Tibial nerve (tissue), 4 donors: ENCODE results near the gene CCDC174. TPM values are rescaled to one million over a fixed set of nuclear protein-coding genes. Genes with fewer than 3 reads are reported as not detected.

Source experiments
- DNase-seq, 2 donors: peaks; one replicate each; pipeline ENCODE4 v3.0.0-alpha.2; 2019; ENCODE audit warnings: low spot score in 2 of 2
- H3K27ac ChIP-seq, 4 donors: fragments of 200-600 bp; sonication (generic) in 3 of 4; one replicate each; pipeline ENCODE4 v1.5.1; 2017 to 2019; ENCODE audit warnings: mild to moderate bottlenecking in 1 of 4
- H3K27me3 ChIP-seq, 2 donors: fragments of 200-600 bp; sonication (generic) in 1 of 2; one replicate each; pipeline versions ENCODE4 v1.5.1 to v1.6.0; 2017 to 2019
- H3K36me3 ChIP-seq, 3 donors: fragments of 200-600 bp; sonication (generic); one replicate each; pipeline ENCODE4 v1.5.1; 2018 to 2019
- H3K4me1 ChIP-seq, 4 donors: fragments of 200-600 bp; sonication (generic) in 3 of 4; one replicate each; pipeline ENCODE4 v1.5.1; 2017 to 2019
- H3K4me3 ChIP-seq, 4 donors: fragments of 200-600 bp; sonication (generic) in 3 of 4; one replicate each; pipeline ENCODE4 v1.5.1; 2017 to 2019; ENCODE audit warnings: mild to moderate bottlenecking in 1 of 4, moderate library complexity in 1 of 4
- H3K9me3 ChIP-seq, 4 donors: fragments of 200-600 bp; sonication (generic) in 3 of 4; one replicate each; pipeline ENCODE4 v1.5.1; 2017 to 2019
- EP300 ChIP-seq, 2 donors: sonication (generic); formaldehyde crosslinking; IDR thresholded peaks; one replicate each; pipeline ENCODE4 v1.6.1; 2017; ENCODE audit warnings: antibody characterized with exemption in 2 of 2, mild to moderate bottlenecking in 1 of 2
- POLR2A ChIP-seq, 2 donors: fragments of 450-650 bp; IDR thresholded peaks; one replicate each; pipeline ENCODE4 v1.6.1; 2017; ENCODE audit warnings: antibody characterized with exemption in 2 of 2, mild to moderate bottlenecking in 2 of 2, moderate library complexity in 2 of 2
- WGBS, 2 donors: methylation state at CpG; one replicate each; pipeline ENCODE4 v1.1.5; 2018; 5-methylcytosine and 5-hydroxymethylcytosine counted together
- total RNA-seq, 4 donors: library from RNA; depleted of rRNA; stranded (reverse); fragments of >200 nt; gene quantifications; one replicate each; pipeline ENCODE4 v1.1.0, GENCODE V29; 2016
- TF ChIP-seq, protein P1 (sequence below), 5 experiments: fragments of 200-600 bp in 3 of 5; fragments of 450-650 bp in 2 of 5; sonication (generic) in 3 of 5; IDR thresholded peaks; one replicate each; pipeline ENCODE4 v1.5.1; 2016 to 2019; ENCODE audit warnings: antibody characterized with exemption in 5 of 5, mild to moderate bottlenecking in 3 of 5, moderate library complexity in 2 of 5

The CCDC174 gene
- total RNA-seq, 4 donors from 2014 or later, result 13.5 to 34.3 (median 27.1) TPM

DNA sequence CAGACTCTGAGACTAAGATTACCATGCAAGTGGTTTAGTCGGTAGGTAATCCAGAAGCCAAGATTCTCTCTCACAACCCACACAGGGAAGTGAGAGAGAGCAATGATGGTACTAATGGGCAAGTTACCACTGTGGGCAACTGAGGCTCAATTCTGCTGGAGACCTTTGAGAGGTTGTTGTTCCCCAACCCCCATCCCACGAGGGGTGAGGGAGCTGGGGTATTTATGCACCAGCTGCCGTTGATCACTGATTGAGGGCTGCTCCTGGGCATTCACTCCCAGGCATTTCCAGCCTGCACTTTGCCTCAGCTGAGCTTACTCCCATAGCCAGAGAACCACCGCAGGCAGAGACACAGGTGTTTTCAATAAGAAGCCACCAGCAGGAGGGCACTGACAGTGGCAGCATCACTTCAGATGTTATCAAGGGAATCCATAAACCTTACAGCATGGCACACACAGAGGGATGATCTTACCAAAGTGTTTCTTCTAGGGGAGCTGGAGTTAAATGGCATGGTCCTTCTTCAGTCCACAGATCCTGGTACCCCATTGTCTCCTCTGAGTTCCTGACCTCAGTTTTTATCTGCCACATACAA, 15.0 kb upstream of the CCDC174 start:
- Histone ChIP-seq H3K36me3 (no peaks in the 10 kb centered on the region), H3K27me3 (peaks cover 0 to 54% of the 10 kb centered on the region in 2 donors), H3K9me3 (no peaks in the 10 kb centered on the region), H3K27ac (no peak overlapping the region), H3K4me3 (no peak overlapping the region), H3K4me1 (no peaks in the 10 kb centered on the region)
- TF ChIP-seq, protein P1, sequence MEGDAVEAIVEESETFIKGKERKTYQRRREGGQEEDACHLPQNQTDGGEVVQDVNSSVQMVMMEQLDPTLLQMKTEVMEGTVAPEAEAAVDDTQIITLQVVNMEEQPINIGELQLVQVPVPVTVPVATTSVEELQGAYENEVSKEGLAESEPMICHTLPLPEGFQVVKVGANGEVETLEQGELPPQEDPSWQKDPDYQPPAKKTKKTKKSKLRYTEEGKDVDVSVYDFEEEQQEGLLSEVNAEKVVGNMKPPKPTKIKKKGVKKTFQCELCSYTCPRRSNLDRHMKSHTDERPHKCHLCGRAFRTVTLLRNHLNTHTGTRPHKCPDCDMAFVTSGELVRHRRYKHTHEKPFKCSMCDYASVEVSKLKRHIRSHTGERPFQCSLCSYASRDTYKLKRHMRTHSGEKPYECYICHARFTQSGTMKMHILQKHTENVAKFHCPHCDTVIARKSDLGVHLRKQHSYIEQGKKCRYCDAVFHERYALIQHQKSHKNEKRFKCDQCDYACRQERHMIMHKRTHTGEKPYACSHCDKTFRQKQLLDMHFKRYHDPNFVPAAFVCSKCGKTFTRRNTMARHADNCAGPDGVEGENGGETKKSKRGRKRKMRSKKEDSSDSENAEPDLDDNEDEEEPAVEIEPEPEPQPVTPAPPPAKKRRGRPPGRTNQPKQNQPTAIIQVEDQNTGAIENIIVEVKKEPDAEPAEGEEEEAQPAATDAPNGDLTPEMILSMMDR (IDR thresholded peaks at IDR 0.05), result no peak
- TF ChIP-seq EP300 (IDR thresholded peaks at IDR 0.05), result no peak
- no peak for TF ChIP-seq POLR2A (IDR thresholded peaks at IDR 0.05)
- DNase-seq, result no peak
- WGBS, 2 donors, result 60 to 63% methylated on average over 4 of the region's 4 CpGs

DNA sequence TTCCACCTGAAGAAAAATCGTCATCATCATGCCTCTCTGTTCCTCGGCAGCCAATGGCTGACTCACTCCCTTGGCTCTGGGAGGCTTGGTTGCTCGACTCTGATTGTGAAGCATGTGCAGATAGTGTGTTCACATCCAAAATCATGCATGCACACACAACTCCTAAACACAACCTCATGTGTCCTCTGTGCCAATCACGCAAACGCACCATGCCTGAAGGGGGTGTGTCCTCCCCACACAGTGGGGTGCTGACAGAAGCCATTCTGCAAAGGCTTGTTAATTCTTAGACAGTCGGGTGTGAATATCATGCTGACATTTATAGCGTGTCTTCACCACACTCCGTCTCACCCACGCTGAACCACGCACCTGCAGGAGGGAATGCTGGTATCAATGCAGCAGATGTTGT, 11.4 kb upstream of the CCDC174 start:
- TF ChIP-seq POLR2A (IDR thresholded peaks at IDR 0.05) (no peak), EP300 (IDR thresholded peaks at IDR 0.05) (no peak)
- TF ChIP-seq, protein P1 (IDR thresholded peaks at IDR 0.05), result no peak

DNA sequence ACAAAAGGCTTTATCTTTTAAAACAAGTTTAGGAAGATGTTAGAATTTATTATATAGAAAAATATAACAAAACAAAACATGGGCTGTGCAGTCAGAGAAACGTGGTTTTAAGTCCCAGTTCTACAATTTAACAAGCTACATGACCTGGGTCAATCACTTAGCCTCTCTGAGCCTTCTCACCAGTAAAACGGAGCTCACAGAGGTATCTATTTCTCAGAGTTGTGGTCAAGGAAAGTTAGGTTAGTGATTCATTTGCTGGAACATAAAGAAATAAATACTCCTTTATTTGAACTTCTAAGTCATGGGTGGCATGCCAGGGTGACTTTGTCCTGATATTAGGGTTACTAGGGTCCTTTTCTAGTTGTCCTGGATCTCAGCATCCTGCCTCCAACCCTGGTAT, 10.8 kb upstream of the CCDC174 start:
- Histone ChIP-seq H3K36me3 (no peaks in the 10 kb centered on the region), H3K27me3 (peaks cover 0 to 57% of the 10 kb centered on the region in 2 donors), H3K27ac (no peak overlapping the region), H3K4me1 (no peaks in the 10 kb centered on the region), H3K4me3 (no peak overlapping the region), H3K9me3 (no peaks in the 10 kb centered on the region)
- DNase-seq, result no peak
- no peak for TF ChIP-seq POLR2A (IDR thresholded peaks at IDR 0.05)
- no peak for TF ChIP-seq EP300 (IDR thresholded peaks at IDR 0.05)
- WGBS, 2 donors, result 19 to 31% methylated on average over 2 of the region's 2 CpGs

More for the DNA sequence above, 11.4 kb upstream of the CCDC174 start:
- H3K9me3 ChIP-seq, result no peaks in the 10 kb centered on the region
- H3K36me3 ChIP-seq, result no peaks in the 10 kb centered on the region
- DNase-seq, result no peak
- no peak overlapping the region for H3K4me3 ChIP-seq
- 58 to 65% methylated on average over 10 of the region's 10 CpGs for WGBS, 2 donors
- no peaks in the 10 kb centered on the region for H3K4me1 ChIP-seq
- peaks cover 0 to 57% of the 10 kb centered on the region in 2 donors for H3K27me3 ChIP-seq
- no peak overlapping the region for H3K27ac ChIP-seq

DNA sequence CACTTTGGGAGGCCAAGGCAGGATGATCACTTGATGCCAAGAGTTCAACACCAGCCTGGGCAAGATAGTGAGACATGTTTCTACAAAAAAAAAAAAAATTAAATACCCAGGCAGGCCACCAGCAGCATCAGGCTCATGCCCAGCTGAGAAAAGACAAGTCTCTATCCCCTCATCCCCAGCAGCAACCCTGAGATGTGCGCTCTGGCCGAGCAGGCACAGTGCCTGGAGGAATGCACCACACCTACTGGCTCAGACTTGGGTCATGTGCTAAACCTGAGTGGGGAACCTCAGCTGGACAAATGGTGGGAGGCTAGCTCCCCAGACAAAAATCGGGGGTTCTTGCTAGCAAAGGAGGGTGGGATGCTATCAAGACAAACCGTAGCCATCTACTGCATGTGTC, 10.2 kb upstream of the CCDC174 start:
- TF ChIP-seq, protein P1 (IDR thresholded peaks at IDR 0.05), result no peak
- TF ChIP-seq EP300 (IDR thresholded peaks at IDR 0.05) (no peak), POLR2A (IDR thresholded peaks at IDR 0.05) (no peak)
- DNase-seq, result no peak
- Histone ChIP-seq H3K4me1 (no peaks in the 10 kb centered on the region), H3K36me3 (no peaks in the 10 kb centered on the region), H3K27ac (no peak overlapping the region), H3K9me3 (no peaks in the 10 kb centered on the region), H3K27me3 (peaks cover 0 to 54% of the 10 kb centered on the region in 2 donors), H3K4me3 (no peak overlapping the region)
- 88 to 92% methylated on average over 4 of the region's 4 CpGs for whole genome bisulfite sequencing, 2 donors

DNA sequence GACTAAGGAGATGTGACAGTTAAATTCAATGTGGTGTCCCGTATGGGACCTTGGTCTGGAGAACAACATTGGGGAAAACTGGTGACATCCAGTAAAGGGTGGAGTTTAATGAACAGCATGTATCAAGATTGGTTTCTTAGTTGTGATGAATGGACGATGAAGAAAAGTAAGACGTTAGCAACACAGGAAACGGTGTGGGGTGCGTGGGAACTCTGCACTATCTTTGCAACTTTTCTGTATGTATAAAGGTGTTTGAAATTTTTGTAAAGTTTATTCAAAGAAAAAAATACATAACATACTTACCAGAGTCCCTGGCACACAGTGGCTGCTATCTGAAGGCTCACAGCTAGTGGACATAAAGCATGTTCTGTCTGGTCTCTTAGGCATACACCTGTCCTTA, 6.1 kb upstream of the CCDC174 start:
- H3K4me1 ChIP-seq, result peaks cover 0 to 6% (median 0%) of the 10 kb centered on the region in 4 donors
- H3K27me3 ChIP-seq, result peaks cover 0 to 18% of the 10 kb centered on the region in 2 donors
- TF ChIP-seq POLR2A (IDR thresholded peaks at IDR 0.05), result no peak
- no peak for TF ChIP-seq EP300 (IDR thresholded peaks at IDR 0.05)
- TF ChIP-seq, protein P1 (IDR thresholded peaks at IDR 0.05), result no peak
- H3K9me3 ChIP-seq, result no peaks in the 10 kb centered on the region
- no peak overlapping the region for H3K27ac ChIP-seq
- WGBS, 2 donors, result 79 to 80% methylated on average over 5 of the region's 5 CpGs
- DNase-seq, result no peak
- no peaks in the 10 kb centered on the region for H3K36me3 ChIP-seq
- no peak overlapping the region for H3K4me3 ChIP-seq
